Progenitor cell of endocrine pancreas (in vitro differentiated cells): ENCODE results near the gene CLCN6. TPM values are rescaled to one million over a fixed set of nuclear protein-coding genes. Genes with fewer than 3 reads are reported as not detected.

Source experiments
- DNase-seq: peaks from one replicate; pipeline ENCODE4 v3.0.0; 2021; ENCODE audit warnings: low spot score; ENCODE audit not compliant: unreplicated experiment
- H3K27ac Mint-ChIP-seq: 2 replicates; pipeline ENCODE4 v1.8.0; 2021; ENCODE audit warnings: mild to moderate bottlenecking, moderate library complexity, mixed read lengths
- H3K27me3 Mint-ChIP-seq: 2 replicates; pipeline ENCODE4 v1.8.0; 2021; ENCODE audit warnings: mixed read lengths
- H3K36me3 Mint-ChIP-seq: 2 replicates; pipeline ENCODE4 v1.8.0; 2022; ENCODE audit warnings: mixed read lengths; ENCODE audit not compliant: insufficient read depth
- H3K4me1 Mint-ChIP-seq: 2 replicates; pipeline ENCODE4 v1.8.0; 2021; ENCODE audit warnings: low read depth, mixed read lengths
- H3K4me3 Mint-ChIP-seq: 2 replicates; pipeline ENCODE4 v1.8.0; 2021; ENCODE audit warnings: low read depth, mild to moderate bottlenecking, moderate library complexity, mixed read lengths
- H3K9me3 Mint-ChIP-seq: 2 replicates; pipeline ENCODE4 v1.8.0; 2021; ENCODE audit warnings: low read depth, mixed read lengths
- total RNA-seq: library from RNA; stranded (reverse); gene quantifications from 2 replicates; pipeline ENCODE4 v1.2.1, GENCODE V29; 2021
- TF ChIP-seq, protein P1 (sequence below): fragments of 200-600 bp; sonication (generic); IDR thresholded peaks from one replicate; pipeline ENCODE4 v1.5.0; 2021; ENCODE audit warnings: antibody characterized with exemption, mild to moderate bottlenecking; ENCODE audit not compliant: unreplicated experiment

The CLCN6 gene
- total RNA-seq, 1 donor from 2014 or later, result 44.3 TPM

DNA sequence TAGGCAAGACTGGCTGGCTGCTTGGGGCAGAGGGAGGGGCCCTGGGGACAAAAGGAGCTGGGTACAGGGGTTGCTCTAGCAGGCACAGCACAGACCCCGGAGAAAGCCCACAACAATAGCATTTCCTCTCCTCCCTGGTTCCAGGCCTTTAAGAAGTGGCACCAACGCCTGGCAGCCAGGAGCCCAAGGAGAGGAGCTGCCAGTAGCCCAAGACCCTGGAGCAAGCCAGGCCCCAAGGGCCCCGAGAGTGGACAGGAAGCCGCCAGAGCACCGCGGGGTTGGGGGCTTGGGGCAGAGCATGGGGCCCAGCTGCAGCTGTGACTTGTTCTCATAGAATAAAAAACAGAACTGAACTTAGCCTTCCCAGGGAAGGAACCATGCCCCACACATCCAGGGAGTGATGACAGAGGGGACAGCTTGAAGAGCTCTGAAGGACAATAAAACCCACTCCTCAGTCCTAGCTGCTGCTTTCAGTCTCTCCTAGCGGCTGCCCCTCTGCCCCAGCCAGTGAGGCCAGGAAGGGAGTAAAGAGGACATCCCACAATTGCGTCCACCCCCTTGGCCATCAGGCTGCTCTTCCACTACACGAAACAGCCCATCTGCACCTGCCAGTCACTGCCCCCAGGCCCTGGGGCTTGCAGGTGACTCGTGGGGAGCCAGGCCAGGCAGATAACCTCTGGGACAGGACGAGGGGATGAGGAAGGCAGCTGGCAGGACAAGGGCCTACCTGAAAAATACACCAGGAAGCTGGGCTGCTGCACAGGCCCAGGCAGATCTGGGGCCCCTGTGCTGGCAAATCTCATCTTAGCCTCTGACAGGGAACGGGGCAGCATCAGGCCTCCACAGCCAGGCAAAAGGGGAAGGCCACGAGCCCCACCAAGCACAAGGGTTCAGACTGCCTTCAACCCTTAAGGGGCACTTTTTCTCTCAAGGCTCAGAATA, 16.6 kb upstream of the CLCN6 start:
- TF ChIP-seq, protein P1, sequence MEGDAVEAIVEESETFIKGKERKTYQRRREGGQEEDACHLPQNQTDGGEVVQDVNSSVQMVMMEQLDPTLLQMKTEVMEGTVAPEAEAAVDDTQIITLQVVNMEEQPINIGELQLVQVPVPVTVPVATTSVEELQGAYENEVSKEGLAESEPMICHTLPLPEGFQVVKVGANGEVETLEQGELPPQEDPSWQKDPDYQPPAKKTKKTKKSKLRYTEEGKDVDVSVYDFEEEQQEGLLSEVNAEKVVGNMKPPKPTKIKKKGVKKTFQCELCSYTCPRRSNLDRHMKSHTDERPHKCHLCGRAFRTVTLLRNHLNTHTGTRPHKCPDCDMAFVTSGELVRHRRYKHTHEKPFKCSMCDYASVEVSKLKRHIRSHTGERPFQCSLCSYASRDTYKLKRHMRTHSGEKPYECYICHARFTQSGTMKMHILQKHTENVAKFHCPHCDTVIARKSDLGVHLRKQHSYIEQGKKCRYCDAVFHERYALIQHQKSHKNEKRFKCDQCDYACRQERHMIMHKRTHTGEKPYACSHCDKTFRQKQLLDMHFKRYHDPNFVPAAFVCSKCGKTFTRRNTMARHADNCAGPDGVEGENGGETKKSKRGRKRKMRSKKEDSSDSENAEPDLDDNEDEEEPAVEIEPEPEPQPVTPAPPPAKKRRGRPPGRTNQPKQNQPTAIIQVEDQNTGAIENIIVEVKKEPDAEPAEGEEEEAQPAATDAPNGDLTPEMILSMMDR, result no peak
- Mint-ChIP-seq H3K9me3 (no peaks in the 10 kb centered on the region), H3K4me1 (peaks cover 12% of the 10 kb centered on the region), H3K27me3 (peaks cover 3% of the 10 kb centered on the region), H3K4me3 (no peak overlapping the region), H3K36me3 (peaks cover 12% of the 10 kb centered on the region), H3K27ac (no peak overlapping the region)
- no peak for DNase-seq

DNA sequence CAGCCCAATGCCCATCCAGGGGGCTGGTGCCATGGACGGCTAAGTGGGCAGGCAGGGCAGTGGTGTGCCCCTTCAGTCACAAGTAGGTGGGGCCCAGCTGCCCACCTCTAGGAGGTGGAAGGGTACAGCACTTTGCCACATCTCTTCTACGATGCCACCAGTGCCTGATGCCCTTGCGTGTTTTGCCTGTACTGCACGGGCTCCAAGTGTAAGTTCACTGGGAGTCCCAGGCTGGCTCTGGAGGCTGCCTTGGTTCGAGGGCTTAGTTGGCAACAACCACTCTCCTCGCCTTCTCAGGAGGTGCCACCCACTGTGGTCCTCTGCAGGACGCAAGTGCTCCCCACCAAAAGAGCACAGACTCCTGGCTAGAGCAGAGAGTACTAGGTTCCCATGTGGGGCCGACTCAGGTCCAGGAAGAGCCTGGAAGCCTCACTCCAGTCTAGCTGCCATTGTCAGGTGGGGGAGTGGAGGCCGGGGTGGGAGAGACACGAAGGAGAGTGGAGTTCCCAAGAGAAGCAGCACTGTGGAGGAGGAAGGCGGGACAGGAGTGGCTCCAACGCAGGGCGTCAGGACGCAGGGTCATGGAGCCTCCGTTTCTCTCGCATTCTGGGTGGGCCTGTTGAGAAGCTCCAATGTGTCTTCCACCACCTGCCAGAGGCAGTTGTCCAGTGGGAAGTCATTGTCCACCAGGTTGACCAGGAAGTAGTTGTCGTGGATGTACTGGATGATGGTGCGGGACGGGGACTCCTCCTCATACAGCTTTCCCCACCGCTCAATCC, 15.7 kb upstream of the CLCN6 start:
- H3K27ac Mint-ChIP-seq, result no peak overlapping the region
- H3K4me1 Mint-ChIP-seq, result peaks cover 12% of the 10 kb centered on the region
- peaks cover 13% of the 10 kb centered on the region for H3K36me3 Mint-ChIP-seq
- TF ChIP-seq, protein P1, result no peak
- no peaks in the 10 kb centered on the region for H3K9me3 Mint-ChIP-seq
- peaks cover 2% of the 10 kb centered on the region for H3K27me3 Mint-ChIP-seq
- no peak overlapping the region for H3K4me3 Mint-ChIP-seq
- DNase-seq, result no peak

DNA sequence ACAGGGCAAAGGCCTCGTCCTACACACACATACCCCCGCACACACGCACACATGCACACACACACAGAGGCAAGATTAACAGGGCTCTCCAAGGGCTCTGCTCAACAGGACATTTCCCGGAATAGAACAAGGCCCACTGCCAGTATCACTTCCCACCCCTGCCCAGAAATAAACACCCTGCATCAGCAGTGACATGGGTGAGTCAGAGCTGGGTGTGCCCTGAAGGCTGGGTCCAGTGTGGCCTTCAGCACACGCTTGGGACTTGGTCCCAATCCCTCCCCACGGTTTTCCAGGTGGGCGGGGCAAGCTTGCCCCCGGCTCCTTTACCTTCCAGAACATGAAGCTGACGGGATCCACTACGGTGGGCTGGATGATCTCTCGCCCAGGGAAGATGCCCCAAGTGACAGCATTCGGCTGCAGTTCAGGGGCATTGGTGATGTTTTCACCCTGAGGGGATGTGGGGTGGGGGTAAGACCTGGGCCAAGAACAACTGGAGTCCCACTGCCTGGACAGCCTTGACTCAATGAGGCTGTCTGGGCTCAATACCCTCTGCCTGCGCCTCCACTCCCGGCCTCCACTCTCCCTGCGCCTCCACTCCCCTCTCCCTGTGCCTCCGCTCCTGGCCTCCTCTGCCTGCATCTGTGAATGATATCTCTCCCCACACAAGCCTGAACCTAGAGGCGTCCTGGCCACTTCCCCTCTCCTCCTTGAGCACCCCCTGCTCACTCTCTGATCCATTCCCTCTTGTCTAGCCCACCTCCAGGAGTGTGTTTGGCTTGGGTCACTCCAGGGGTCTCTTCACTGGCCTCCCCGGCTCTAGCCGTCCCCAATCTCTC, 14.9 kb upstream of the CLCN6 start:
- DNase-seq, result no peak
- Mint-ChIP-seq H3K27ac (no peak overlapping the region), H3K4me1 (peaks cover 10% of the 10 kb centered on the region), H3K36me3 (peaks cover 15% of the 10 kb centered on the region), H3K27me3 (no peaks in the 10 kb centered on the region), H3K4me3 (no peak overlapping the region), H3K9me3 (no peaks in the 10 kb centered on the region)
- TF ChIP-seq, protein P1, result no peak

DNA sequence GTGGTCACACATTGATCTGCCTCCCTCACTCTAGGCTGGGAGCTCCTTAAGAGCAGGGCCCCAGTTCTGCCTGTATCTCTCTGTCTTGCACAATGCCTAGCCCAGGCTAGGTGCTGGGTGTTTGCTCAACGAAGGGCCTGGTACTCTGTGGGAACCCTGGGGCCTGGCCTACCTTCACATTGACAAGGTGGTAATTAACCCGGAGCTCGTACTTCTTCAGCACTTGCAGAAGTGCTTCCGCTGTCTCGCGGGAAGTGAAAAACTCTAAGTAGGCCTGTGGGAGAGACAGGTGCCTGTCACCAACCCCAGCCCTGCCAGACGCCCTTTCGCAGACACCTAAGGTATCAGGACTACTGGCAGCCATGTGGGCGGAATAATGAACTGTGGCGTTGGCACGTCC, 13.9 kb upstream of the CLCN6 start:
- no peak overlapping the region for H3K4me3 Mint-ChIP-seq
- H3K27me3 Mint-ChIP-seq, result no peaks in the 10 kb centered on the region
- H3K4me1 Mint-ChIP-seq, result peaks cover 5% of the 10 kb centered on the region
- peaks cover 15% of the 10 kb centered on the region for H3K36me3 Mint-ChIP-seq
- DNase-seq, result no peak
- TF ChIP-seq, protein P1, result no peak
- no peak overlapping the region for H3K27ac Mint-ChIP-seq
- no peaks in the 10 kb centered on the region for H3K9me3 Mint-ChIP-seq

DNA sequence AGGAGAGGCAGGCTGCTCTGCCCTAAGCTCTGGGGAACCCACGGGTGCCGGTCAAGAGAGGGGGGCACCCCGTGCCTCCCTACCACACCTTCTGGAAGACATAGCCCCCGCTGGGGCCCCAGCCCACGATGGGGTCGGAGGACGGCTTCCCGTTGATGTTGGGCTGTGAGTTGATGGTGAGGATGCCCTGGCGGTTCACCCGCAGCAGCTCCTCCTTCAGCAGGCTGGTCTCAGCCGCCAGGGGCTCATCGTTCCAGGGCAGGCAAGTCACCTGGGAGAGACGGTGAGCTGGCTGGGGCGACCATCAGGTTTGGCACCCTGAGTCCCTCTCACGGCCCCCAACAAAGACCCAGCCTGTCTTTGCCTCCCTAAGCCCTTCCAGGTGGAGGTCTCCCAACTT, 12.2 kb upstream of the CLCN6 start:
- Mint-ChIP-seq H3K4me1 (no peaks in the 10 kb centered on the region), H3K27ac (no peak overlapping the region), H3K9me3 (no peaks in the 10 kb centered on the region), H3K36me3 (peaks cover 15% of the 10 kb centered on the region), H3K4me3 (no peak overlapping the region), H3K27me3 (no peaks in the 10 kb centered on the region)
- TF ChIP-seq, protein P1, result no peak
- DNase-seq, result no peak
